Nephron (organoid): ENCODE data around the gene EPS8.

Experiments used
- H3K27ac Mint-ChIP-seq, 3 experiments: 2 replicates each; pipeline ENCODE4 v1.8.0; 2020; ENCODE audit warnings: mixed read lengths in 3 of 3, mild to moderate bottlenecking in 2 of 3, moderate library complexity in 1 of 3
- H3K27me3 Mint-ChIP-seq: 2 replicates; pipeline ENCODE4 v1.8.0; 2021; ENCODE audit warnings: low read depth, mild to moderate bottlenecking, moderate library complexity, mixed read lengths
- H3K36me3 Mint-ChIP-seq: 2 replicates; pipeline ENCODE4 v1.8.0; 2020; ENCODE audit warnings: low read depth, mixed read lengths
- H3K4me1 Mint-ChIP-seq: 2 replicates; pipeline ENCODE4 v1.8.0; 2020; ENCODE audit warnings: mixed read lengths
- H3K4me3 Mint-ChIP-seq, 3 experiments: 2 replicates each; pipeline ENCODE4 v1.8.0; 2020; ENCODE audit warnings: mild to moderate bottlenecking in 3 of 3, mixed read lengths in 3 of 3, moderate library complexity in 2 of 3
- H3K9me3 Mint-ChIP-seq: 2 replicates; pipeline ENCODE4 v1.8.0; 2020; ENCODE audit warnings: mixed read lengths
- CTCF ChIP-seq, 3 experiments: fragments of 200-600 bp; sonication (generic); IDR thresholded peaks; one replicate each; pipeline ENCODE4 v1.5.0; 2021; ENCODE audit warnings: antibody characterized with exemption in 3 of 3; ENCODE audit not compliant: unreplicated experiment in 3 of 3

The EPS8 gene

GRCh38 chr12:15608406-15608805, 180.8 kb downstream of the EPS8 start:
- H3K9me3 Mint-ChIP-seq = peaks cover 9% of the 10 kb centered on the region
- H3K4me3 Mint-ChIP-seq = no peak overlapping the region
- H3K27me3 Mint-ChIP-seq = no peaks in the 10 kb centered on the region
- H3K4me1 Mint-ChIP-seq = peaks cover 14% of the 10 kb centered on the region
- TF ChIP-seq CTCF (IDR thresholded peaks at IDR 0.05; ENCODE audit: unreplicated experiment in 3 of 3) = no peak
- H3K36me3 Mint-ChIP-seq = peaks cover 3% of the 10 kb centered on the region
- H3K27ac Mint-ChIP-seq = no peak overlapping the region

- no peak for TF ChIP-seq CTCF (IDR thresholded peaks at IDR 0.05; ENCODE audit: unreplicated experiment in 3 of 3)
- Mint-ChIP-seq H3K27me3 (no peaks in the 10 kb centered on the region), H3K36me3 (no peaks in the 10 kb centered on the region), H3K27ac (no peak overlapping the region), H3K4me1 (peaks cover 29% of the 10 kb centered on the region), H3K9me3 (no peaks in the 10 kb centered on the region), H3K4me3 (no peak overlapping the region)
Observed at GRCh38 chr12:15605881-15606590, 183.2 kb downstream of the EPS8 start.

GRCh38 chr12:15603474-15604085, 185.6 kb downstream of the EPS8 start:
- TF ChIP-seq CTCF (IDR thresholded peaks at IDR 0.05; ENCODE audit: unreplicated experiment in 3 of 3) = no peak
- peak overlapping the region; percentile 76 to 86 (median 81) for H3K27ac Mint-ChIP-seq
- H3K9me3 Mint-ChIP-seq = no peaks in the 10 kb centered on the region
- no peaks in the 10 kb centered on the region for H3K36me3 Mint-ChIP-seq
- H3K4me1 Mint-ChIP-seq = peaks cover 39% of the 10 kb centered on the region
- H3K27me3 Mint-ChIP-seq = no peaks in the 10 kb centered on the region
- H3K4me3 Mint-ChIP-seq = no peak overlapping the region

- Mint-ChIP-seq H3K4me3 (no peak overlapping the region), H3K9me3 (no peaks in the 10 kb centered on the region), H3K4me1 (peaks cover 47% of the 10 kb centered on the region), H3K27ac (peak overlapping the region; percentile 17 to 76 (median 36)), H3K36me3 (peaks cover 4% of the 10 kb centered on the region), H3K27me3 (no peaks in the 10 kb centered on the region)
- no peak for TF ChIP-seq CTCF (IDR thresholded peaks at IDR 0.05; ENCODE audit: unreplicated experiment in 3 of 3)
Observed at GRCh38 chr12:15602051-15602672, 187.0 kb downstream of the EPS8 start.

- peak overlapping the region; percentile 17 to 76 (median 36) for H3K27ac Mint-ChIP-seq
- no peak for TF ChIP-seq CTCF (IDR thresholded peaks at IDR 0.05; ENCODE audit: unreplicated experiment in 3 of 3)
- peaks cover 4% of the 10 kb centered on the region for H3K36me3 Mint-ChIP-seq
- H3K4me3 Mint-ChIP-seq = no peak overlapping the region
- H3K27me3 Mint-ChIP-seq = no peaks in the 10 kb centered on the region
- H3K9me3 Mint-ChIP-seq = no peaks in the 10 kb centered on the region
- H3K4me1 Mint-ChIP-seq = peaks cover 49% of the 10 kb centered on the region
Observed at GRCh38 chr12:15601210-15601800, 187.9 kb downstream of the EPS8 start.
